NCI-H69 (cell line): ENCODE results near the gene ZNF407.

Experiments
- DNase-seq: peaks from one replicate; lab custom pipeline; 2025; lab: John Stamatoyannopoulos, UW

Gene ZNF407

DNA sequence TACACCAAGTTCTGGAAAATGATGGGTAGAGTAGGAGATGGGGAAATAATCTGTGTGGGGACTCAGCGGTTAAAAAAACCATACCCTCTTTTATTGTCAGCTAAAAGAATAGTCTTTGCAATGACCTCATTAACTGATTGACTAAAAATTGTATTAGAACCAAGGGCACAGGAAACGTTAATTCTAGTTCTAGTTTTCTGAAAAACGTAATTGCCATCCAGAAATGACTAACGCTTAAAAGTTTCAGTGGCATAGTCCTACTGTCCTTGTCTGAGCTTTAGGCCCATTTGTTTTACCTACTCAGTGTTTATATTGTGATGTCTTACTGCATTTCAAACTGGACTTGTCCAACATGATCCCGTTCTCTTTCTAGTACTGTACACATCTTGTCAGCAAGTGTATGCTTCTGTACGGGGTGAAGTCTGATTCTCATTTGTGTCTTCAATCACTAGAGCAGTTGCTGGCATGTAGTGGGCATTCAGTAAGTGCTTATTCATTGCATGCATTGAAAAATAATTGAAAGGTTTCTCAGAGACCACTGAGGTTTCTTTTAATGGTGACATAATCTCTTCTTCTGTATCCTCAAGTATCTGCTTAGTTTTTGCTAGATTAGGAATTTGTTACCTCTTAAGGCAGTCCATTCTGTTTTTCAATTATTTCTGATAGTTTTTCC, 81.5 kb downstream of the ZNF407 start:
- no peak for DNase-seq

DNA sequence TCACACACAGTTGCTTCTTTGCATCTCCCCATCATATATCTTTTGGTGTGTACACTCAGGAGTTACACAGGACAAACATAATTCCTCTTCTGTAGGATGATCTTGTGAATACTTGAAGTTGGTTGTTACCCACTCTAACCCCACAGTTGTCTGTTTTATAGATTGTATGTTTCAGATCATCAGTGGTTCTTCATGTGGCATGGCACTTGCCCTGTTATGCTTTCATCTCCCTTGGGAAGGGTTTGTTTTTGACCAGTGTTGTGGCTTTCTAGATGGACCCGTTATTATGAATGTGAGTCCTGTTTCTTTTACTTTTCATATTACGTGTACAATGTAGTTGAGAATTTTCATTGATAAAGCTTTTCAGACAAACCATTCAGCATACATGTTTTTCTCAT, 82.0 kb downstream of the ZNF407 start:
- no peak for DNase-seq

DNA sequence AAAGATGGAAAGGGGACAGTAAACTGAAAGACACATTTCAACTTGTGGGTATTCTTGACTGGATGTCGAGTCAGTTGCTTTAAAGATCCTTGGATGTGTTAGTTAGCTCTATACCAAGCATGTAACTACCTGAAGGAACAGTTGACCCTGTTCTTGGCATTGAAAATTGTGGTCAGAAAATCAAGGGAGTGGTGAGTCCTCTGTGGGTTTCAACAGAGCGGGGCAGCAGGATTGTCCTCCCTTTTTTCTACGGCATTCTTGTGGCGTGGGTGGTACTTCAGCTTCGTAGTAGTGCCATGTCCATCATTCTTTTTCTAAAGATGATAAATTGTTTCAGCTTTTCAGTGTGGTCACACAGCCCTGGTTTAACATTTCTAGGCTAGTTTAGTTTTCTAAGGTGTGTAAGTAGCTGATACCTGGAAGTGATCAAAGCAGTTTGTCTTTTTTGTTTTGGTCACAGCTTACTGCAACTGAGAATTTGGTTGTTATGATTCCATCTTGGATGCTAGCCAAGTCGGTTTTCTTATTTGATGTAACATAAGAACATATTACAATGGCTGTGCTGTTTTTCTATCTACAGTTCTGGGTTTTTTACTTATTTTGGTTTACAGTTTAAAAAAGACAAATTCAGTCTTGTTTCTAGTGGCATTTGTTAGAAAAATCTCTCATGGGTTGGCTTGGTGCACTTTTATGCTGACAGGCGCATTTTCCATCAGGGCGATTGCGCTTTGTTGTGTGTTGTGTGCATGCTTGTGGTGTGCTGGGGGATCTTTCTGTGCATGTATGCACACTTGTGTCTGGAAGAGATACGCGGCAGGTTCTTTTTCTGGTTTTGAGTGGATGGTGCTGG, 84.7 kb downstream of the ZNF407 start:
- peak; percentile 65 for DNase-seq

DNA sequence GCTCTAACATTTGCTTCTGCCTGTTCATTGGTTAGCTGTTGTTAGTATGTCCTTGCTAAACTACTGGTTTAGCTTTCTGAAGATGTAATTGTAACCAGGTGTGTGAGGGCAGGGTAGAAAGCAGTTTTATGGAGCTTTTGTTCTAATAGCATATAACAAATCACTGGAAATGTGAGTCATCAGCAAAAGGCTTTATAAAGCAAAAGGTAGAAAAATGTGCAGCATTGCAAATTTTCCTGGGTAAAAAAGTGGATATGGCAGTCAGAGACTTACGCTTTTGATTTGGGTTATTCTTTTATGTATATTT, 85.3 kb downstream of the ZNF407 start:
- peak; percentile 93 for DNase-seq

DNA sequence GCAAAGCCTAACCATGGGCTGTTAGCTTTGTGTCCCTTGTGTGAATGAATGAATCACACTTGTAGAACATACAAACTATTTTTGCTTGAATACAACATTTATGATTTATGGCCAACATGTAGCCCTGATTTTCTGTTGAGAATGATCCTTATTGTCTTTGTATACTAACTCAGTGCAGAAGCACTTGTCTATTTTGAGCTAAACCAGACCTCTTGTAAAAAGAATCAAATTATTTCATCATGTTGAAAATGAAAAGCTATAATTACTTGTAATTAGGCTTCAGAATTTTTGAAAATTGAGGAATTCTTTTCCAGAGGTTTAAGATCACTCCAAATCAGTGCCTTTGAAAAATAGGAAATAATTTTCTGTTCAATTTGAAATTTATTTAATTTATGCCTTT, 85.9 kb downstream of the ZNF407 start:
- DNase-seq: peak; percentile 67

DNA sequence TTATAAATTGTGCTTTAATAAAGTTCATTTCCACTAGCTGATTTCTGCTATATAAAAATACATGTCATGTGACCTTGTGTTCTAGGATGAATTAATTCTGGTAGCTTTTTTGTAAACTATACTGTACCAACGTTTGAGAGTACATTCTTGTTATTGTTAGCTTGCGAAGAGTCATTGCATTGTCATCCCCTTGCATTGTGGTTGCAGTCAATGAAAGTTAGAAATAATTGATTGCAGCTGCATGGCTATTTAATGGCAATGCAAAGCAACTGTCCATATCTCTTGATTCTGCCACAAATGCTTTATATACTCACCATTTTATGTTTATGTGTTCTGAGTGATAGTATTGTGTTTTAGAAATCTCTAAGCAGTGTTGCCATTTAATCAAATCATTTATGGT, 91.6 kb downstream of the ZNF407 start:
- DNase-seq: no peak

DNA sequence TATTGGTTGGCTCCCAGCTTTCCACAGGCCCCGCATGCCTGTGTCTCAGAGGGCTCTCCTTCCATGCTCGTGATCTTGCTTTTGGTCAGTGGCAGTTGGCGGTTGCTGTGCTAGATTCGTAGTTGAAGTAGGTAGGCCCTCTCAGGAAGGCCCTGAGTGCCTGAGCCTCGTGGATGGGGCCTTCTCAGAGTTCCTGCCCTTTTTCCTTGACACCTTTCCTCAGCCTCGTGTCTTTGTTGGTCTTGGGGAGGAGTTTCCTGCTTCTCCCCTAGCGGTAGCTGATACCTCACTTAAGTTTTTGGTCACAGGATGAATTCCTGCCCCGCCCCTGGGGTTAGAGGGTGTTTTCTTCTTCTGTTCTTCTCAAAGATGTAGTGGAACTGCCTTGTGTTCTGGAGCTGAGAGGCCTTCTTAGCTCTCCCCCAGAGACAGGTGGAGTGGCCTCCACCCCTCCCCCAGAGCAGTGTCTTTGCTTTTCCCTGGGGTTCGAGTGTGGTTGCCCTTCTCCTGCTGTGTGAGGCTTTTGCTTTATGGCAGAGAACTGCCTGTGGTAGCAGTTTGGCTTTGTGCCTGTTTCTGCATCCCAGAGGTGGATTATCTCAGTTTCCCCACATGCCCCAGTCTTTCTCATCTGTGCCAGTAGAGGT, 94.8 kb downstream of the ZNF407 start:
- DNase-seq: peak; percentile 52

DNA sequence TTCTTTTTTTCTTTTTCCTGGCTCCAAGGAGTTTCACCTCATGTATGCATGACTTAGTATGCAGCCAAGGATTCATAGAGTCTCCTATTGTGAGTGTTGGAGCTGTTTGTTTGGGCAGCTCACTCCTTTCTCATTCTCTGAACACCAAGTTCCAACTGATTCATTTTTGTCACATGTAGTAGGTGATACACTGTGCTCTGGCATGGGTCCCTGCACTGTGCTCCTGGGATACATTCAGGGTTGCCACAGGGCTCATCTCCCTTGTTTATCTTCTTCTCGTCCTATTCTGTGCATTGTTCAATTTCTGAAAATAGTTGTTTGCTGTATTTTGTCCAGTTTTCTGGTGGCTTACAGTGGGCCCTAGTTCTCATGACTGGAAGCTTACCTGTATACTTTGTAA, 96.8 kb downstream of the ZNF407 start:
- no peak for DNase-seq

DNA sequence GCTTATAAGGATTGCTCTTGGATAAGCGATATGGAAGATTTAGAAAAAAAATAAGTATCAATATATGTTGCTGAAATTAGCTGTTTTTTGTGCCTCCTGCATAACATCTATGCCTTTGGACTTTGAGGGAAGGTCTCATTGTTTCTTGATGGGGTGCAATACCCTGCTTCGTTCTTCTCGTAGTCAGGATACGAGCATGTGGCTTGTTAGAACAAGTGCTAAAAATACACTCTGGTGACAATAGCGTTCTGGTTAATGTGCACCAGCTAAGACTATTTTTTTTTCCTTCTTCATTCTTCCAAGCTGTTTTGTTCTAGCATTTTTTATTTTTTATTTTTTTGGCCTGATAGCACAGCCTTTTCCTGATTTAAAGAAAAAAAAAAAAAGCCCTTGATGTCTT, 97.5 kb downstream of the ZNF407 start:
- no peak for DNase-seq

DNA sequence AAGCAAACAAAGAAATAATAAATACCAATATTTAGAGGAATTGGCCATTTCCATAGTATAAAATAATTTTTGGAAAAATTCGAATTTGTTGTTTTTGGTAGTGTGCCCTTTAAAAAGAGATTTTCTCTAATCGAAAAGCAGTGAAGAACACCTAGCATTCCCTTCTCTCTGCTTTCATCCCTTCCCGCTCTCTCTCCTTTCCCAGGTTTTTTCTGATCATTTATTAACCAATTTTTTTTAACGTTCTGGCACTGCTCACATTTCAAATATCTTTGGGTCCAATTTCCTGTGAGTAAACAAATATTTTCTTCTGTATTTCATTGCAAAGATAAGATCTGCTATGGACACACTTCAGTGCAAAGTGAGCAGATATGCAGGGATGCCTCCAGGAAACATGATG, 101.2 kb downstream of the ZNF407 start:
- DNase-seq: no peak

DNA sequence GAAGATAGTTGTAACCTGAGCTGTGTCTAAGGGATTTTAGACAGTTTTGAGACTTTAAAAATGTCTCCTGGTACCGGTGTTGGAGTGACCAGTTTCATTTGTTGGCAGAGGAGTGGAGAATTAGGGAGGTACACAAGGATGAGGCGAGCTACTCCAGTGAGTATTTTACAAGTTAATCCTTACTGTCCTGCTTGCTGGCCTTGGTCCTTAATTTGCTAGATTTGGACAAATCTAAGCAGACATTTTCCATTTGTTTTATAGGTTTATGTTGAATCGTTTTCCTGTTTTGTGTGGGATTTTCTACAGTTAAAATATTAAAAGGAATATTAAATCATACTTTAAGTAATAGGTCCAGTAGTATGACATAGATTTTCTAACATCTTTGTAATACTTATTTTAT, 101.8 kb downstream of the ZNF407 start:
- no peak for DNase-seq

DNA sequence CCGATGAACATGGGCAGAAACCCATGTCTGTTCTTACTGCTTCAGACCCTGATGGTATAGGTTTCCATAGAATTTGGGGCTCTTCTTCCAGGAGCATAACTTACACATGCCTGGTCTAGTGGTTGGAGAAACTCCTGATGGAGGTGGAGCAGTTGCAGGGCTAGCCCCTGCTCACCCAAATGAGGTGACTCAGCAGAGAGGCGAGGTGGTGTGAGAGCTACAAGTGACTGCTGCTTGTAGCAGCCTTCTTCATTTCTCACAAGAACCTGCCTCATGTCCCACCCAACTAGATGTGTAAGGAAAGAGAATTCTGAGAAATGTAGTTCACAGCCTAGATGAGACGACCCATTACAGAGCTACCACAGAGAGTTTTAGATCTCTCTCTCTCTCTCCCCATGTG, 105.3 kb downstream of the ZNF407 start:
- DNase-seq: no peak

DNA sequence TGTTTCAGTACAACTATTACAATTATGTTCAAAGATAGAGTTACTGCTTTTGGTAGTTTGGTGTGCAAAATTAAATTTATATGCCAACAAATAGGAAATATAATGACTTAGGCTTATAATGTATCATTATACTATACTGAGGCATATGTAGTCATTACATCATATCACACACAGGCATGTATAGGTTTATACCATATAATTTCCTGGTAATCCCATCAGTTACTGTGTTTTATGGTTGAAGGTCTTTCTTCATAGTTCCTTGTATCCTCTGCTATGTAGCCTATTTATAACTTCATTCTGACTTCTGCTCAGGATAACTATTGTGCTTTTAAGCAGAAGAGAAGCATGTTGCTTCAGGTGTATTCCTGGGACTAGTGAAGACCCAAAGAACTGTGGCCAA, 110.5 kb downstream of the ZNF407 start:
- DNase-seq: no peak

DNA sequence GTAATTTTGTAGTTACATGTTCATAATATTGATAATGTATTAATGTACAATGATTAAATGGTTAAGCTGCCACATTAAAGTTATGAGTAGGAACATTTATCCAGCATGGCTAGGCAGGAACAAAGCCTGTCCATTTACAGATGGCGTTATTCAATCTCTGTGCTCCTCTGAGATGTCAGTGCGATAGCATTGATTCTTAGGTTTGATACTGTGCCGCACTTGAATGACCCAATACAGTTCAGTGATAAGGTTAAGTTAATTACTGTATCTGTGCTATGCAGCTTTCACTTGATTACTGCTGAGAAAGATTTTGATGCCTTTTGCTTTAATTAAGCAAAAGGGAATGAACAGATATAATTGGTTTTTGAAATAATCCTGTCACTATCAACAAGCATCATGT, 111.8 kb downstream of the ZNF407 start:
- DNase-seq: no peak

DNA sequence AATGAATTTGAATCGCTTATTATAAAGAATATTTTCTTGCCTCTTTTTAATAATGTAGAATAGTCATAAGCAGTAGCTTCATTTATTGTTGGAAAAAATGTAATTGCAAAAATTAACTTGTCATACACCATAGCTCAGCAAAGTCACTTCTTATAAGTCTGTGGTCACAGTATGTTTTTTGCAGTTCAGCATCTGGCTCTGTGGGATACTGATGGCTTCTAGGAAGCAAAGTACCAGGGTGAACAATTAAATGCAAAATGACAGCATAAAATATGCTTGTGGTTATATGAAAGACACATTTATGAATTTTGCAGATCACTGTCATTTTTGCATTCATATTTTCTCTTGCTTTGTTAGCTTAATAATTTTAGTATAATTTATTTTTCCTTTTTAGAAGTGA, 116.5 kb downstream of the ZNF407 start:
- DNase-seq: peak; percentile 57

DNA sequence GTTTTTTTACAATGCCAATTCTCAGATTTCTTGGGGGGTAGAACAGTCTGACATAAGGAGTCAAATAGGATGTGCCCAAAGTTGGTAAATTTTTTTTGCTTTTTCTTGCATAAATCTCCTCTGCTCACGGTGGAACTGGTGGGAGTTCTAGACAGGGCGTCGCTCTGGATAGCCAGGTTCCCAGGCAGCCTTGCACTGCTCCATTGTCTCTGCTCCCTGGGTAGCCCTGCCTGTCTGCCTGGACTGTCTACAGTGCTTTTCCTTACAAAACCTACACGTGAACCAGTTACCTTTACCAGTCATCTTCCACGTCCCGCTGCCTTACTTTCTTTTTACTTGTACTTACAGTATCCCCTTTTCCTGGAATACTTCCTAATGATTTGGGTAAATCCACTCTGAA, 117.1 kb downstream of the ZNF407 start:
- peak; percentile 93 for DNase-seq

DNA sequence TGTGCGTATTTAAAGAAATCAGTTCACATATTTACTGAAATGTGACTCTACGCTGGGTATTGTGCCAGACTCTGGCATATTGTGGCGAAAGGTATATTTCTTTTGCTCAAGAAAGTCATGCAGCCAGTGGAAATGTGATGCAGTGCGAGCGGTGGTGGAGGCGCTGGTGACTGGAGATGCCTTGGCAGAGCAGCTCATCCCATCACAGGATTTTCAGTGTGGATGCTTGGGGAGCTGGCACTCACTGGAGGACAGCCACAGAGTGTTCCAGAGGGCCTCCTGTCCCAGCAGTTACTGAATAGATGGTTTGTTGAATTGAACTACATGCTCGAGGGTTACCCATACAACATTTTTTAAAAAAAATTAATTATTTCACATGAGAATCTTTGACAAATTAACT, 117.6 kb downstream of the ZNF407 start:
- peak; percentile 85 for DNase-seq

DNA sequence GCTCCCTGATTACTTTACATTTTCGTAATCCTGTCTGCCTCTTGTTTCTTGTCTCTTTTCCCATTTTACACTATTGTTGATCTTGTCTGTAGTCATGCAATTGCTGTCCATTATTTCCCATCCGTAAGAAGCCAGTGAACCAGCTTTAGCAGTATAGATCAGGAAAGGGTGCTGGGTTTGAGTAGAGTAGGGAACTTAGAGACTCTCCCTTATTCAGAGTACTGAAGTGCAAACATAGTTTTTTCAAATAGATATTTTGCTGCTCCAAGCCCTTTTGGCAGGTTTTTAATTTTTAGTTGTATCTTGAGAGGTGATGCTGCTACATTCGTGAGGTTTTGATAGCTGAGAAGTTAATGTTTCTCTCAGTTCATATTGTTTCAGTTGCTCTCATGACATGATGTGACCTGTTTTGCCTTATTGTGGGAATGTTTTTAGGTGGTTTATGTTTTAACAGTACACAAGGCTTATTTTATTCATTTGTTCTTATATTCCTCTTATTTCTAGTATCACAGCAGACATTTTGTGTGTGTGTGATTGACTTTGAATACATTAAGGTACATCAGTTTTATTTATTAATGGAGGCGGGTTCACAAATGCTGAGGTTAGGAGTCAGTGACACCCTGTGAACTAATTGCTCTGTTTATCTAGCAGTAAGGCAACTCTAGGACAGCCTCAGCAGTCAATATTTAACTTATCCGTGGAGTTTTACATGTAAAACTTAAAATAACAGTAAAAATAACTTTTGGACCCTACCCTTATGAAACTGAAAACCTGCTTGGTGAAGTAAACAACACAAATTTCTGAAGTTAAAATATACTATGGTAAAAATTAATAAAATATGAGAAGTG, 118.4 kb downstream of the ZNF407 start:
- DNase-seq: peak; percentile 56

DNA sequence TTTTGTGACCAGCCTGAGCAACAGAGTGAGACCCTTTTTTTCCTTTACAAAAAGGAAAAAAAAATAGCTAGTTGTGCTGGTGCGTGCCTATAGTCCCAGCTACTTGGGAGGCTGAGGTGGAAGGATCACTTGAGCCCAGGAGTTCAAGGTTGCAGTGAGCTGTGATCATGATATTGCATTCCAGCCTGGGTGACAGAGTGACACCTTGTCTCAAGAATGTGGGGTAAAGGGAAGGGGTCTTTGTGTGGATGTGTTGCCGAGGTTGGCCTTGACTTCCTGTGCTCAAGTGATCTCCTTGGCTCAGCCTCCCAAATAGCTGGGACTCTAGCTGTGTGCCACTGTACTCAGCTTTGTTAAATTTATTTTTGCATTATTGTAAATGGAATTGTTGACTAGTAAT, 120.6 kb downstream of the ZNF407 start:
- no peak for DNase-seq

DNA sequence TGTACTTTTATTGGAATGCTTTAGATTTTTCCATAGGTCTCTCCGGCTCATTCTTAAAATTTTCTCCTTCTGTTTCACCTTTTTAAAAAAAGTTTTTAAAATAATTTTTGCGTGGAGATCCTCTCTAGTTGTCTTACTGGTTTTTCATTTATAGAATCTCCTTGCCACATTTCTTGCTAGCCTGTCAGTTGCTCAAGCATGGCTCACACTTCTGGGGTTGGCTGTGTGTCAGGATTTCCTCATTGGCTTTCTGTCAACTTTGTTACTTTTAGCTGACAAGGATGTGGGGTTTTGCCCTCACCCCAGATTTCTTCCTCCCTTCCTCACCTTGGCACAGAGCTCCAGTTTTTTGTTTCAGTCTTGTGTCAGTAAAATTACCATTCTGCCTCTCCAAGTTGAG, 124.6 kb downstream of the ZNF407 start:
- DNase-seq: no peak

DNA sequence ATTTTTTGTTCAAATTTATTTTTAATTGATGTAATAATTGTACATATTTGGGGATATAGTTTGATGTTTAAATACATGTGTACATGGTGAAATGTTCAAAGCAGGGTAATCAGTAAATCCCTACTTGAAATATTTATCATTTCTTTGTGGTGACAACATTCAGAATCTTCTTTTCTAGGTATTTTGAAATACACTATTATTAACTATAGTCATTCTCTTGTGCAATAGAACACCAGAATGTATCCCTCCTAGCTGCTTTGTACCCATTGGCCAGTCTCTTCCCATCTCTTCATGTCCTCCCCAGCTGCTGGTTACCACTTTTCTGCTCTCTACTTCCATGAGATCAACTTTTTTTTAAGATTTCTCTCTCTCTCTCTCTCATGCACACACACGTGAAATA, 126.5 kb downstream of the ZNF407 start:
- DNase-seq: no peak

DNA sequence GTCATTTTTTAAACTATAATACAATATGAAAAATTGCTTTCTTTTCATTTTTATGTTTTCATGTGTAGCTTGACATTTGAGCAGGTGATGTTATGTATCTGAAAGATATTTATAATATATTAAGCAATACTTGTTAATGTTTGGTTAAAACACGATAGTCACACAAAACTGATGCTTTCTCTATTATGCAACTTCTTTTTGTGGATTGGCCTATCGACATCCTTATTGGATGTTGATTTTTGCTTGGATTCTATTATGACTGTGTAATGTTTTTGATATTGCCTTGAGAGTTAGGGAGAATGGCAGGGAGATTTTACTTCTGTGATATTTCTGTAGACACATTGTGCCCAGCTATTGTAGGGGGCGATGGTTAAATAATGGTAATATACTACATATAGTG, 128.0 kb downstream of the ZNF407 start:
- DNase-seq: no peak

DNA sequence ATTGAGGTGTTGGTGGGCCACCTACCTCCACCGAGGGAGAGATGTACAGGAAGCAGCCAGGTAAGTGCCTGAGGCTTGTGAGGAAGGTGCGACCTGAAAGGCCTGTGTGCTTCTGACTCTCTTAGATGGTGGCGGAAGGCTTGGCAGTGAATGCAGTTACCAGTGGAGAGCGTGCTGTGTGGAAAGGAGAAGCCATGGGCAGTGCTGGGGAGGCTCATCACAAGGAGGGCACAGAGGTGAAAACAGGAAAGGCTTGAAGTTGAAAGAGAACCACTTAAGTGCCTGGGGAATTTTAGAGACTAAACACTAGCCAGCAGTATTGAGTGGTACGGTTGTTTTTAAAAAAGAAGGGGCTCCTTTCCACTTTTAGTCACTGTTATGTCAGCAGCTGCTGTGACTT, 130.9 kb downstream of the ZNF407 start:
- no peak for DNase-seq
